Thoracic aorta (tissue), 2 donors: ENCODE results near the gene GNA12. TPM values are rescaled to one million over a fixed set of nuclear protein-coding genes. Genes with fewer than 3 reads are reported as not detected.
"Not testable (repeated sequence)": the region's sequence is repeated elsewhere in the genome, so short reads cannot be mapped to it uniquely, and the experiment has no call there.

Source experiments
- ATAC-seq: fragments of 150-250 bp; one replicate; pipeline ENCODE4 v1.8.0; 2017; ENCODE audit warnings: low read depth; ENCODE audit not compliant: insufficient number of reproducible peaks, low FRiP score
- DNase-seq: peaks from one replicate; pipeline ENCODE4 v3.0.0-alpha.2; 2020; ENCODE audit warnings: low spot score
- H3K27ac ChIP-seq, 2 donors: fragments of 200-600 bp; sonication (generic); 1 replicate in 1 of 2; 2 replicates in 1 of 2; pipeline ENCODE4 v1.5.1; 2016; ENCODE audit warnings: mild to moderate bottlenecking in 2 of 2, moderate library complexity in 2 of 2
- H3K27me3 ChIP-seq: fragments of 200-600 bp; sonication (generic); replicated peaks from 2 replicates; pipeline ENCODE4 v1.6.0; 2016; ENCODE audit warnings: mild to moderate bottlenecking; ENCODE audit not compliant: insufficient read depth
- H3K36me3 ChIP-seq: fragments of 200-600 bp; sonication (generic); one replicate; pipeline ENCODE4 v1.5.1; 2016
- H3K4me1 ChIP-seq, 2 donors: fragments of 200-600 bp; sonication (generic); 1 replicate in 1 of 2; 2 replicates in 1 of 2; pipeline versions ENCODE4 v1.5.1 to v1.6.0; 2016; ENCODE audit warnings: low read depth in 2 of 2, mild to moderate bottlenecking in 1 of 2; ENCODE audit not compliant: control insufficient read depth in 1 of 2
- H3K4me3 ChIP-seq: fragments of 200-600 bp; sonication (generic); 2 replicates; pipeline ENCODE4 v1.5.1; 2016; ENCODE audit warnings: mild to moderate bottlenecking
- H3K9me3 ChIP-seq: fragments of 200-600 bp; sonication (generic); 2 replicates; pipeline ENCODE4 v1.5.1; 2016
- total RNA-seq, 2 donors: library from RNA; depleted of rRNA; stranded (reverse); fragments of >200 nt; gene quantifications; one replicate each; pipeline versions ENCODE4 v1.1.0 to v1.2.3, GENCODE V29; 2016
- TF ChIP-seq, protein P1 (sequence below): fragments of 200-600 bp; sonication (generic); IDR thresholded peaks from one replicate; pipeline ENCODE4 v1.5.1; 2019; ENCODE audit warnings: antibody characterized with exemption

Gene GNA12
- total RNA-seq, 2 donors from 2014 or later = 27.6 to 48.8 TPM

GRCh38 chr7:2729893-2730716, 114.0 kb downstream of the GNA12 start:
- peaks cover 17 to 23% of the 10 kb centered on the region in 2 donors for H3K4me1 ChIP-seq
- H3K27ac ChIP-seq = peak overlapping the region in 1 of 2 donors; percentile 26
- peak overlapping the region; percentile 28 for H3K4me3 ChIP-seq
- ATAC-seq = no peak
- H3K9me3 ChIP-seq = no peaks in the 10 kb centered on the region
- TF ChIP-seq, protein P1, sequence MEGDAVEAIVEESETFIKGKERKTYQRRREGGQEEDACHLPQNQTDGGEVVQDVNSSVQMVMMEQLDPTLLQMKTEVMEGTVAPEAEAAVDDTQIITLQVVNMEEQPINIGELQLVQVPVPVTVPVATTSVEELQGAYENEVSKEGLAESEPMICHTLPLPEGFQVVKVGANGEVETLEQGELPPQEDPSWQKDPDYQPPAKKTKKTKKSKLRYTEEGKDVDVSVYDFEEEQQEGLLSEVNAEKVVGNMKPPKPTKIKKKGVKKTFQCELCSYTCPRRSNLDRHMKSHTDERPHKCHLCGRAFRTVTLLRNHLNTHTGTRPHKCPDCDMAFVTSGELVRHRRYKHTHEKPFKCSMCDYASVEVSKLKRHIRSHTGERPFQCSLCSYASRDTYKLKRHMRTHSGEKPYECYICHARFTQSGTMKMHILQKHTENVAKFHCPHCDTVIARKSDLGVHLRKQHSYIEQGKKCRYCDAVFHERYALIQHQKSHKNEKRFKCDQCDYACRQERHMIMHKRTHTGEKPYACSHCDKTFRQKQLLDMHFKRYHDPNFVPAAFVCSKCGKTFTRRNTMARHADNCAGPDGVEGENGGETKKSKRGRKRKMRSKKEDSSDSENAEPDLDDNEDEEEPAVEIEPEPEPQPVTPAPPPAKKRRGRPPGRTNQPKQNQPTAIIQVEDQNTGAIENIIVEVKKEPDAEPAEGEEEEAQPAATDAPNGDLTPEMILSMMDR = no peak
- H3K27me3 ChIP-seq = no peaks in the 10 kb centered on the region
- DNase-seq = no peak
- peaks cover 3% of the 10 kb centered on the region for H3K36me3 ChIP-seq

DNA sequence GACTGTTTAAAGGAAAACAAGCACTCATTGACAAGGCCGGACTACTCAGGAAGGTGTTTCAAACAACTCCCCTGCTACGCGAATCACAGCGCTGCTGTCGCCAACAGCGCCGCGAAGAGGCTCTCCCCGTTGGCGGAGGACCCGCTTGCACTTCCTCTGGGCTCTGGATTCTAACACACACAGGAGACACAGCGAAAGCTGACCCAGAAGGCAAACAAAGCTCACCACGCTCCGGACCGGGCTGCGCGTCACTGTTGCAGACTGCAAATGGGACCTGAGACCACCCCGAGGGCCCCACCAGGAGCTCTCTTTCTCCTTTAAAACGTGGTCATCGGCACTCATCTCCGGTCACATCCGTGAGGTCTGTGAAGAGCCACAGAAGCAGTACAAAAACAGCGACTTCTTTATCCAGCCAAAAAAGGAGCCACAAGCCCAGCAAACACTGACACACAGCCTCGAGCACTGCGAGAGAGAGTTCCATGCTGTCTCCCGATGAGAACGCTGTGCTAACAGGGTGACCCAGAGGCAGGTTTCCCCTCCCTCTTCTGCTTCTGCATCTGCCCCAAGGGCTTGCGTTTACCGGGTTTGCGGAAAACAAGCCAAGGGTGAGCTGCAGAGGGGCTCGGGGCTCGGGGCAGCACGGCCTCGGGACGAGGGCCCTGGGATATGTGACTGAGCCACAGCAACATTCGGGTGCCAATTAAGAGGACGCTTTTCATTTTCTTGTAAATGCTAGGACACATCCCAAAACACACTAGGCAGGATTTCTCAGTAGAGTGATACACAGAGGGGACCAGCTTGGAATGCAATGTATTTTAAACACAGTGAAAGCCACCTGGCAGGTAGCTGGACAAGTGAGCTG, 114.8 kb downstream of the GNA12 start:
- DNase-seq (no peak), ATAC-seq (no peak)
- Histone ChIP-seq H3K9me3 (no peaks in the 10 kb centered on the region), H3K4me1 (peaks cover 17 to 23% of the 10 kb centered on the region in 2 donors), H3K27ac (peak overlapping the region in 1 of 2 donors; percentile 26), H3K27me3 (no peaks in the 10 kb centered on the region), H3K4me3 (peak overlapping the region; percentile 28), H3K36me3 (peaks cover 3% of the 10 kb centered on the region)
- TF ChIP-seq, protein P1 = no peak

DNA sequence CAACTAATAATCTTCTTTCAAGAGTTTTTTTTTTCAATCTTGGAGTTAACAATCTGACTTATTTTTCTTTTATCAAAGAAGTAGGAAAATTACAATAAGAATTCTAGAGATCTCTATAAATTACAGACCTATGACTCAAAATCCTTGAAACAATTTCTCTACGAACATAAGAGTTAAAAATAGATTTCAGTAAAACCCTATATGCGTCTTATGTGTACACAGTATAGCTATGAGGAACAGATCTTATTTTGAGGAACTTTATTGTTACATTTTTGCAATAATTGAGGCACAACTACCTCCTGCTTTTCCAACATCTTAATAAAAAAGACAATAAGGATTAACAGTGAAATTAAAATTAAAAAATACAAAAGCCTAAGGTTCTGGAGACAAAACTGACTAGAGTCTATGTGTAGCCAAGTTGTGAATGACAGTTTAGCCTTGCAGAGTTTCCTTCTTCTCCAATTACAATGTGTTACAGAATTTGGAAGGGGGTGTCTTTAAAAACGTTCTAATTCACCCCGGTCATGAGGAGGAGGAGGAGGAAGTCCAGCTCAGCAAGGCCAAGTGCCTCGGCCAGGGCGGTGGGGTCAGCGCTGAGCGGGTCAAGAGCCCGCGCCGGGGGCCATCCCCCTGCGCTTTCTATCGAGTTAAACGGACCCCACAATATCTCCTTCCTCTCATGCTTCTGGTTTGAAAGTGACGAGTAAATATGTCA, 115.6 kb downstream of the GNA12 start:
- Histone ChIP-seq H3K27me3 (no peaks in the 10 kb centered on the region), H3K27ac (no peak overlapping the region), H3K36me3 (peaks cover 3% of the 10 kb centered on the region), H3K4me1 (peaks cover 15 to 23% of the 10 kb centered on the region in 2 donors), H3K4me3 (no peak overlapping the region), H3K9me3 (no peaks in the 10 kb centered on the region)
- DNase-seq (no peak), ATAC-seq (no peak)
- TF ChIP-seq, protein P1 = no peak

GRCh38 chr7:2727206-2727605, 116.9 kb downstream of the GNA12 start:
- DNase-seq, H3K27ac ChIP-seq, H3K4me3 ChIP-seq, H3K36me3 ChIP-seq, H3K27me3 ChIP-seq, ATAC-seq, H3K9me3 ChIP-seq: not testable (repeated sequence)
- H3K4me1 ChIP-seq = peaks cover 14 to 18% of the 10 kb centered on the region in 2 donors

DNA sequence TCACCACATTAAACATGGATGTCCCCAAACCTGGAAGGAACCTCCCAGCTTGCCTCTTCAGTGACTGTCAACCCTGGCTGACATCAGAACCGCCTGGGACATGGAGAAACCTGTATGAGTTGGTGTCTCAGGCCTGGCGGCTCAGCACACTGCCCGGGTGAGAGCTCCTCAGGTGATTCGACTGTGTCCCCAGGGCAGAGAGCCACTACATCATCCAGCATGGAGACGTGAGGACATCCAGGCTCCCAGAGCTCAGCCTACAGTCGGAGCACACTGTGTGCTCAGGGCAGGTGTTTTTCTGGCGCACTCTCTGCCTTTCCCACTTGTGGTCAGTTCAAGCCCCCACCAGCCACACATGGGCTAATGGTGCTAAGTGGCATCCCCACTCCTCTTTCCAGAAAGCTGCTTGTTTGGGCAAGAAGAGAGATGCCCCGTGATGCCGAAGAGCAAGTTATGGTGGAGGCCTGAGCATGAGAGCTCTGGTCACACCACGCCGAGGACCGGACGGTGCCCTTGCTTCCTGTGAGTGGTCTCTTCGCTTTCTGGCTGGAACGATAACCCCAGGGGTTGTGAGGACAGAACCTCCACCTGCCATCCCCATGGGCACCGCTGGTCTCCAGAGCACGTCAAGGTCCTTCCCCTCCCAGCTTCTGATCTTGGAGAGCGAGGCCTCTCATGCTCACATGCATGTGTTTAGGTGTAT, 117.6 kb downstream of the GNA12 start:
- peaks cover 14 to 18% of the 10 kb centered on the region in 2 donors for H3K4me1 ChIP-seq
- peaks cover 3% of the 10 kb centered on the region for H3K36me3 ChIP-seq
- TF ChIP-seq, protein P1 = no peak
- H3K4me3 ChIP-seq = no peak overlapping the region
- no peak overlapping the region for H3K27ac ChIP-seq
- no peaks in the 10 kb centered on the region for H3K9me3 ChIP-seq
- H3K27me3 ChIP-seq = no peaks in the 10 kb centered on the region
- ATAC-seq = no peak
- DNase-seq = no peak
